HepG2 (cell line): ENCODE data around the gene AP1M2. TPM values are rescaled to one million over a fixed set of nuclear protein-coding genes. Genes with fewer than 3 reads are reported as not detected.

Experiments used
- ATAC-seq: fragments of 200-7000 bp; cut with Tn5 transposase; 3 replicates; pipeline ENCODE4 v1.9.1; 2020; ENCODE audit warnings: mild to moderate bottlenecking, moderate library complexity
- BruUV-seq: library from RNA; stranded (reverse); fragments of 400-500 nt; replicated peaks from 2 replicates; lab custom pipeline; 2021; lab: Mats Ljungman, UMichigan
- CTCF ChIA-PET: fragments of 300-600 bp; formaldehyde crosslinking; extraction: SDS; loops from one replicate; lab custom pipeline; 2021; ENCODE audit warnings: low total read pairs, inconsistent platforms, low intra/inter-chr PET ratio; lab: Yijun Ruan, JAX
- POLR2A ChIA-PET: fragments of 350-600 bp; sonication (Branson Sonifier 250); formaldehyde crosslinking; loops from one replicate; lab custom pipeline; 2020; ENCODE audit warnings: antibody characterized with exemption, inconsistent platforms; lab: Yijun Ruan, JAX
- DNase-seq: peaks from one replicate; pipeline ENCODE4 v3.0.0-alpha.2; 2015; ENCODE audit warnings: low spot score
- FAIRE-seq: peaks from 3 replicates; lab custom pipeline; 2011; peaks lifted over from hg19 to GRCh38; lab: Jason Lieb, UNC
- H2AFZ ChIP-seq: one replicate; pipeline ENCODE4 v1.6.1; 2011; ENCODE audit warnings: low read length, inconsistent platforms
- H3K27ac ChIP-seq: fragments of 300-600 bp; 3 replicates; pipeline ENCODE4 v1.8.0; 2011; ENCODE audit warnings: mixed run types, mild to moderate bottlenecking, mixed read lengths, low read length, inconsistent platforms; ENCODE audit not compliant: insufficient read depth; ENCODE audit errors: extremely low read length
- H3K27me3 ChIP-seq, 2 experiments: fragments of 200-600 bp in 1 of 2; 2 replicates in 1 of 2; 3 replicates in 1 of 2; pipeline versions ENCODE4 v1.6.0 to v1.8.0; 2011; ENCODE audit warnings: low read length in 2 of 2, mild to moderate bottlenecking in 2 of 2, moderate library complexity in 2 of 2, inconsistent platforms in 1 of 2; ENCODE audit not compliant: insufficient read depth in 2 of 2, control insufficient read depth in 1 of 2
- H3K36me3 ChIP-seq, 2 experiments: fragments of 200-600 bp in 1 of 2; replicated peaks in 1 of 2; 2 replicates in 1 of 2; 3 replicates in 1 of 2; pipeline versions ENCODE4 v1.5.1 to v1.8.0; 2011; ENCODE audit warnings: low read length in 2 of 2, inconsistent platforms in 1 of 2; ENCODE audit not compliant: insufficient read depth in 2 of 2, control insufficient read depth in 1 of 2
- H3K4me1 ChIP-seq: 2 replicates; pipeline ENCODE4 v1.5.1; 2012; ENCODE audit warnings: low read length, inconsistent platforms; ENCODE audit not compliant: insufficient read depth
- H3K4me2 ChIP-seq: 2 replicates; pipeline ENCODE4 v1.6.0; 2011; ENCODE audit warnings: low read depth, low read length, inconsistent platforms
- H3K4me3 ChIP-seq, 3 experiments: fragments of 200-600 bp in 1 of 3; sonication (generic), shearing (Covaris generic) in 1 of 3; replicated peaks in 1 of 3; 2 replicates each; pipeline ENCODE4 v1.5.1; 2011 to 2016; ENCODE audit warnings: low read length in 3 of 3, inconsistent platforms in 2 of 3, low read depth in 2 of 3, mild to moderate bottlenecking in 2 of 3, control low read depth in 1 of 3, mixed read lengths in 1 of 3; ENCODE audit not compliant: insufficient read depth in 1 of 3
- H3K79me2 ChIP-seq: one replicate; pipeline ENCODE4 v1.6.1; 2011; ENCODE audit warnings: low read length, inconsistent platforms; ENCODE audit not compliant: insufficient read depth
- H3K9ac ChIP-seq: 2 replicates; pipeline ENCODE4 v1.6.0; 2011; ENCODE audit warnings: mild to moderate bottlenecking, low read depth, low read length, inconsistent platforms; ENCODE audit not compliant: insufficient read depth
- H3K9me3 ChIP-seq: 2 replicates; pipeline ENCODE4 v1.5.1; 2012; ENCODE audit warnings: mild to moderate bottlenecking, low read length
- H4K20me1 ChIP-seq: 2 replicates; pipeline ENCODE4 v1.6.0; 2011; ENCODE audit warnings: inconsistent platforms, mild to moderate bottlenecking, low read length, moderate library complexity; ENCODE audit not compliant: insufficient read depth
- ATF2 ChIP-seq: sonication (generic); formaldehyde crosslinking; IDR thresholded peaks from 2 replicates; pipeline ENCODE4 v1.4.0; 2020; ENCODE audit warnings: missing genetic modification reagents
- KIAA2018 ChIP-seq: sonication (generic); formaldehyde crosslinking; IDR thresholded peaks from 2 replicates; pipeline ENCODE4 v1.5.0; 2020; ENCODE audit warnings: mild to moderate bottlenecking, missing genetic modification reagents, borderline replicate concordance
- SOX6 ChIP-seq, 2 experiments: fragments of 450-650 bp in 1 of 2; sonication (generic) in 1 of 2; formaldehyde crosslinking in 1 of 2; IDR thresholded peaks; 2 replicates each; pipeline versions ENCODE4 v1.4.0 to v1.6.1; 2017 to 2020; ENCODE audit warnings: antibody characterized with exemption in 1 of 2, mild to moderate bottlenecking in 1 of 2, missing genetic modification reagents in 1 of 2
- ZMYM3 ChIP-seq: sonication (generic); formaldehyde crosslinking; IDR thresholded peaks from 2 replicates; pipeline ENCODE4 v1.5.1; 2020; ENCODE audit warnings: mild to moderate bottlenecking, missing genetic modification reagents
- WGBS: methylation state at CpG from one replicate; pipeline ENCODE4 v1.1.6; 2017; ENCODE audit warnings: low lambda C conversion rate; 5-methylcytosine and 5-hydroxymethylcytosine counted together
- in situ Hi-C: cut with HindIII; loops from 2 replicates; pipeline ENCODE4 v1.10.0; 2017; ENCODE audit warnings: low pct_unique_long_range_greater_than_20kb; ENCODE audit not compliant: extremely low pct_ligation_motif_present
- intact Hi-C: fragments of 100-400 bp; cut with micrococcal nuclease; formaldehyde crosslinking; loops from one replicate; pipeline ENCODE4 v1.10.0; 2022; ENCODE audit not compliant: unreplicated experiment
- polyA plus RNA-seq, 8 experiments: library from polyadenylated mRNA; depleted of rRNA in 3 of 8; stranded (reverse) in 7 of 8; unstranded in 1 of 8; fragments of >200 nt; fragmentation: Illumina TruSeq in 4 of 8; extraction: Trizol in 4 of 8; gene quantifications; 2 replicates each; pipeline versions ENCODE4 v1.2.1 to v1.2.3, GENCODE V29; 2011 to 2016; ENCODE audit warnings: low read depth in 4 of 8, missing spikeins in 1 of 8, mixed read lengths in 1 of 8; ENCODE audit not compliant: insufficient read depth in 1 of 8
- total RNA-seq, 5 experiments: library from RNA; depleted of rRNA; stranded (reverse); fragments of >200 nt; fragmentation: Illumina TruSeq; extraction: Trizol; gene quantifications; 2 replicates each; pipeline ENCODE4 v1.2.3, GENCODE V29; 2016; ENCODE audit warnings: low read depth in 1 of 5

Gene AP1M2
- total and polyA plus RNA-seq, 2 of the 13 experiments (the other 11 are each of a cell fraction or from before 2014, with no cell fraction given) = 6.3 to 76.8 TPM

- TF ChIP-seq KIAA2018 = no peak
- no peak for TF ChIP-seq SOX6 (IDR thresholded peaks at IDR 0.05)
- TF ChIP-seq SOX6 (CRISPR knock-in tag; IDR thresholded peaks at IDR 0.05) = no peak
- TF ChIP-seq, all 625 proteins: peak for 0
Observed at GRCh38 chr19:10624585-10624984, 37.5 kb upstream of the AP1M2 start (continued).

GRCh38 chr19:10621966-10622365 is 34.9 kb upstream of the AP1M2 start:
- Histone ChIP-seq H3K4me2 (no peak overlapping the region), H3K4me3 (no peak overlapping the region), H3K27me3 (peaks cover 1 to 4% of the 10 kb centered on the region in 2 experiments; a peak in 2 of 5 replicates), H3K9me3 (no peaks in the 10 kb centered on the region), H3K36me3 (no peaks in the 10 kb centered on the region), H3K79me2 (no peaks in the 10 kb centered on the region), H3K27ac (no peak overlapping the region), H4K20me1 (no peaks in the 10 kb centered on the region), H2AFZ (no peak overlapping the region), H3K4me1 (peaks cover 9% of the 10 kb centered on the region), H3K9ac (no peak overlapping the region)
- peak; percentile 61; the same call in 1 of the 2 replicates for TF ChIP-seq ZMYM3
- no peak for TF ChIP-seq ATF2 (CRISPR knock-in tag)
- intact Hi-C loops = no loop called here
- CTCF ChIA-PET = no interaction called here
- DNase-seq (no peak), ATAC-seq (no peak), FAIRE-seq (no peak)
- POLR2A ChIA-PET = no interaction called here
- in situ Hi-C loops = no loop called here
- 81% methylated on average over 8 of the region's 8 CpGs for WGBS
- BruUV-seq = no TSS peak
